DMS79 treated with DMSO at 0.1 percent for 48 hours (cell line): ENCODE results near the gene LRMDA.

Source experiments
- DNase-seq: peaks from one replicate; lab custom pipeline; 2025; lab: John Stamatoyannopoulos, UW

LRMDA gene

GRCh38 chr10:75449382-75450074, 18.1 kb downstream of the LRMDA start:
- no peak for DNase-seq

- no peak for DNase-seq
These were observed 18.6 kb downstream of the LRMDA start for GRCh38 chr10:75450075-75450445.

DNA sequence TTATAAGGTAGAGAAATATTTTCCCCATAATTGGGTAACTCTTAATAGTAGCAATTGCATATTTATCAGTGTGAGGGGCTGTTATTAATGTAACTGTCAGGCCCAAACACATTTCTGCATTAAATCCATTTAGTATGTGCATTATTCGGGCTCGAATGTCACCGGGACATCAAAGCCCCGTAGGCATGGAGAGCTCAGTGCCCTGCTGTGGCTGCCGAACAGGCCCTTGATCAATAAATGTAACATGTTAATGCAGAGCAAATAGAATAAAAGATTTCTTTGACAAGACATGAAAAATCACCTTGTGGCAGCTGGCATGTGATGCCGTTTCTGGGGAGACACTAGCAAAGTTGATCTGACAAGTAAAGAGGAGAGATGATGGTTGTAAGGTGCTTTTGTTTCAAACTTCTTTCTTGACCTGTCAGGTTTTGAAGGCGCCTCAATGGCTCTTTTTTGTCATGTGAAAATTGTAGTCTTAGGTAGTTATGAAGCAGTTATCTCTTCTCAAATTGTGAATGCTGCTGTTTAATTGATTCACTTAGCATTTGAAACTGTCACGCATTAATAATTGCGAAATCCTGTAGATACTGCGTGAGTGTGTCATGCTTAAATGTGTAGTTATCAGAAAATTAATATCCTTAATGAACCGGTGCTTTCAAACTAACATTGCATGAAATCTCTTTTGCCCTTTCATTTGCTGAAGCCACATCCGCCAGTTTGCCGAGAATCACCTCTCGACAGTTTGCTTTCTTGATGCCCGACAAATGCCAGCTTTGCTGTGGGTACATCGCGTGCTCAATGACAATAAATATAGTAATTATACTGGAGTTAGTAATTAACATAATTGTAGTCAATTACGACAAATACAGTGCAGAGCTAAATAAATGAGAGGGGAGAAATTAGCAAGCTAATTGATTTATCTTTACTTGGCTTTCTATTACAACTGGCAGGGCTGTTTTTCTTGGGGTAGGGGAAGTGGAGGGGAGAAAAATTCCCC, 19.5 kb downstream of the LRMDA start:
- DNase-seq, result no peak

GRCh38 chr10:75451831-75452230, 20.4 kb downstream of the LRMDA start:
- DNase-seq, result no peak

GRCh38 chr10:75452997-75453396, 21.6 kb downstream of the LRMDA start:
- DNase-seq, result no peak

GRCh38 chr10:75456122-75456521, 24.7 kb downstream of the LRMDA start:
- DNase-seq, result no peak

DNA sequence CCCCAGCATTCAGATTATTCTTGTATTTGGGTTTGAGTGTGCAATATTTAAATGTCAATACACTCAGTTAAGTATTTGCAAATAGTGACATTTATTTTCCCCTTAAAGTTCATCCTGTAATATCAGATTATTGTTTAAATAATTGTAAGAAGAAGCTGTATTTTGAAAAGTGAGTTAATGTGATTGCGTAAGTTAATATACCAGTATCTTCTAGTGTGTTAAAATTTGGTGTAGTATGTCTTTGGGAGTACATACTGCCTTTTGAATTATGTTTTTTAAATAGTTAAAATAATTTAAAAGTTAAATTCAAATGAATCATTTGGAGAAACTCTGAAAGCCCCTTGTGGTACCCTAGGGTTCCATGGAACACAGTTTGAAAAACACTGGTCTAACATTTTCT, 28.6 kb downstream of the LRMDA start:
- no peak for DNase-seq

DNA sequence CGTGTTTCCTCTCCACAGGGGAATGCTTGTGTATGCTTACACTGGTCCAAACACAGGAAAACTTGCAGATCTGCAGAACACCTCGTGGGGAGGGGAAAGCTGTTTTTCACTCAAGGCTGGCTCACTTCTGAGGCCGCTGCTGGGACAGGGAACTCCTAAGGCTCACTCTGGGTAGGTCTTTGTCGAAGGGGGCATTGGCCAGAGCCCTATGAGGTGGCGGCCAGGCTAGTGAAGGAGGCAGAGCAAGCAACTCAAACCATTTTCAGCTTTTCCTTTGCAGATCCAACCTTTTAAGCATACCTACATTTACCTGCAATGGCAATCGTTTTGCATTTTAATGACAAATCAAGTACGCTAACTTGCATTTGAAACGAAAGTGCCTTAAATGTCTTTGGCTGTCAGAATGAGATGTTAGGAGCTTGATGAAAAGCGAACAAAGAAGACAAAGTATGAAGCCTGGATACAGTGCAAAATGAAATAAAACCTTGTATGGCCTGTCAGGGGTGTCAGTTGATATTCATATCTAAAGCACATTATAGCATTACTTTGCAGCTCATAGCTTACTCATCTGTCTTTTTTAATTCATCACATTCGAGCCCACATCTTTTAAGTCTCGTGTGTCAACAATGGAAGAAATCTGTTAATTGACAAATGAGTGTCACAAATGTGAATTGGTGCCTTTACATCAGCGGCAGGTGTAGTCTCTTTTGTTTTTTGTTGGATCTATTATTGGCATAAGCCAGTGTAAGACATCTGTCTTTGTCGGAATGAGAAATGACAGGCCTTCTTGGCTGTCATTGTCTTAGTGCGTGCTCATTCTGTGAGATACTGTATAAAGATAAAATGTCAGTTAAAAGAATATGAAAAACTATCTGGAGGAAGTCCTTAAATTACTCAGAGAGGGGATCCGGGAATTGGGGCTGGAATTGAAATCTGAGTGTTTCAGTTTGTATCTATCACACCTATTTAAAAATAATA, 30.5 kb downstream of the LRMDA start:
- DNase-seq, result no peak

- no peak for DNase-seq
These were observed 31.4 kb downstream of the LRMDA start for GRCh38 chr10:75462865-75463264.

DNA sequence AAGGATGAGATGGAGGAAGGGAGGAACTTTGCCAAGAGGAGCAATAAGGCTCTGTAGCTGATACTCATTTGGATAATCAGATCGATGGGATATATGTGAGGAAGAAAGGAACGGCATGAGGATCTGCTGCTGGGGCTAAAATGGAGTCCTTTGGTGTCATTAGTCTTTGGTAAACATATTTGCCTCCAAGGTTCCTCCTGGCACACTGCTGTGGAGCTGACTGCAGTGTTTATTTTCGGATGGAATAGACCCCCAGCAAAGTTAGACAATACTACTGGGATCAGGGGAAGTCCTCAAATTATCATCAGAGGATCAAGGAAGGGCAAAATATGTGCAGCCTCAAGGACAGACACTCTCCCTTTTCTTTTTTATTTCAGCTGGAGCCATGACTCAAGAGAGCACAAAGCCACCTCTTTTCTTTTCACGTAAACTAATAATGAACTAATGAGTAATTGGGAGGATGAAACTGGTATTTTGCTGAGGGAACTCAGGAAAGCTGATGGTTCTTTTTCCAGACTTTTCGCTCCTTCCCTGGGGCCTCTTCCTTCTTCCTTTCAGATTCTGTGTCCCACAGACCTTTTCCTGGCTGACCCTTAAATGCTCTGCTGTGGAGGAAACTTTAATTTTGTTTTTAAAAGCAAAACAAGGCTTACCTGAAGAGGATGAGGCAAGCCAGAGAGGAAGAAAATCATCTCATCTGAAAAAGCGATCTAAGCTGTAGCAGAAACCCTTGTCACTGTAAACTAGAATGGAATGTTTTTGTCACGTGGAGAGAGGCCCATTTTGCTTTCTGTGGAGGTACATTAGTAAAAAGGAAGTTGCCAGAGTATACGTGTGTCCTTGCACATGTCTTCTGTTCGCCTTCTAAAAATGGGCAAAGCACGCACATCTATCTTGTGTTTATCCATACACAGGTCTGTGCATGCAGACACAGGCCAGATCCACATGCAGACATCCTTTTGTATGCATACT, 33.3 kb downstream of the LRMDA start:
- no peak for DNase-seq

DNA sequence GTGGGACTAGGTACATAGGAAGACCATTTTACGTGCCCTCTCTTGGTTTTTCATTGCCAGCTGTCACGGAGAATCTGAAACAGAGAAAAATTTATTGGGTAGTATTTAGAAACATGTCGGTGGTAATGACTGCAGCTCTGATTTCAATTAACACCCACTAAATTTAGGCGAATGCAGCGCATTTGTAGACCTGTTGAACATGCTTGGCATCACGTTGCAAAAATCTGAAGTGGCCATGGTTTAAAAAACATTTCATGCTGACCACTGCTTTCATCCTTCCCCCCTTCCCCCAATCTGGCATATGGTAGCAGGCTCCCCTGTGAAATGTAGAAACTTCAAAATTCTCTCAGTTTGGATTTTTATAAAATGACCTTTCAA, 34.0 kb downstream of the LRMDA start:
- DNase-seq, result no peak

DNA sequence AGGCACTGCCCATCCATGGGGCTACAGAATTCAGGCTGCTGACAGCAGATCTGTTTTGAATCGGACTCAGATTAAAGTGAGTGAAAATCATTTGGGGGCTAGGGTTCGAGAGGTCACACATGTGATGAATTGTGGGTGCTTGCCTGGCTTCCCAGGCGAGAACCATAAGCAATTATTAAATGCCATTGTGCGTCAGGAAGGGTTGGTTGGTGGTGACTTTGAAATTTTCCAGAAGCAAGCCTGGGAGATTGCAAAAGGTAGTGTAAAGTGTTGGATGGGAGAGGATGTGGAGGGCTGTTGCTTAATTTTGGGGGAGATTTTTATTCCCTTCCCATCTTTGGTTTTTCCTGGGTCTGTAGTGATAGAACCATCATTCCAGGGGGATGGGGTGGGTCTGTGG, 34.6 kb downstream of the LRMDA start:
- DNase-seq, result no peak

DNA sequence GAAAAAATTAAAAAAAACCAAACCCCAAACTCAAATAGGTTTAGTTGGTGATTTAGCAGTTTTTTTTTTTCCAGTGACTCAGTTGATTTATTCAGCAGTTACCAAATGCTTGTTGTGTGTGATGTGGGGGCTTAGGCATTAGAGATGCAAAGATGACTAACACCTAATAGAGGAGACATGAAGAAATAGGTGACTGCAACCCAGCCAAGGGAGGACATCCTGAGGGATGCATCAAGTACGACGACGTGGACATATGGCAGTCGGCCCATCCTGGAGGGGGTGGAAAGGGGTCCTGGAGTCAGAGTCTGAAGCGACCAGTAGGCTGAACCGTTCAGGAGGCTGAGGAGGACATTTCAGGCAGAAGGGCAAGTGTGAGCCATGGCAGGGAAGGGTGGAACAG, 35.5 kb downstream of the LRMDA start:
- no peak for DNase-seq

DNA sequence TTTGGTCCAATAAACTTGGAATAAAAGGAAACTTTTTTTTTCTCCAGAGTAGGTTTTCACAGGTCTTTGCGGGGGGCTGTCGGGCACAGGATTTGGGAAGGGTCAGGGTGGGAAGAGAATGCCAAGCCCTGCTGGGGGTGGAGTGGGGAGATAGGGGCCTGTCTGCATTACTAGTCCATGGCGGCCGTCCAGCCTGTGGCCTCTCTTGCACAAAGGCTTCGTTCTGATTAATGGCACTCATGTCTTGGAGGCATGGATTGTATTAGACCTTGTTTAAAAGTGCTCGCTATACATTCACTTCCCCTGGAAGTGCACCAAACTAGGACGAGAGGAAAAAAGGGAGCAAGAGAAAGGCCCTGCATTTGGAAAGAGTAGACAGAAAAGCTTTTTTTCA, 37.2 kb downstream of the LRMDA start:
- no peak for DNase-seq

GRCh38 chr10:75469006-75469616, 37.7 kb downstream of the LRMDA start:
- no peak for DNase-seq

DNA sequence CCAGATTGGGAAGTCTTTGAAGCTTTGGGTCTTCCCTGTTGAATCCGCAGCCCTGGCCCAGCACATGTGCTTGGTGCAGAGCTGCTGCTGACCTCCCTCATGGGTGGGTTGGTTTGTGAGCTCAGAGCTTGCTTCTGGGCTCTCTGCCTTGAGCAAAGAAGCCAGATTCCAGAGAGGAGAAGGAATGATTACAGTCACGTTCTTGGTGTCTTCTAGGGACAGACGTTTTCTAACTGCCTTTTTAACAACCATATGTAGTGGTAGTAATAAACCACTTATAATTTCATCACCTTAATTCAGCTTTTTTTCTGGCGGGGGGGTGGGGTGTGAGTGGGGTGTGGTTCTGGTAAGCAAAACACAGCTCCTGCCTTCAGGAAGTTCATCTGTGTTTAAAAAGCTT, 39.5 kb downstream of the LRMDA start:
- DNase-seq, result no peak

GRCh38 chr10:75472685-75473084, 41.3 kb downstream of the LRMDA start:
- DNase-seq, result no peak

- no peak for DNase-seq
These were observed 42.7 kb downstream of the LRMDA start for GRCh38 chr10:75474106-75474505.

GRCh38 chr10:75475460-75476182, 44.2 kb downstream of the LRMDA start:
- DNase-seq, result no peak

DNA sequence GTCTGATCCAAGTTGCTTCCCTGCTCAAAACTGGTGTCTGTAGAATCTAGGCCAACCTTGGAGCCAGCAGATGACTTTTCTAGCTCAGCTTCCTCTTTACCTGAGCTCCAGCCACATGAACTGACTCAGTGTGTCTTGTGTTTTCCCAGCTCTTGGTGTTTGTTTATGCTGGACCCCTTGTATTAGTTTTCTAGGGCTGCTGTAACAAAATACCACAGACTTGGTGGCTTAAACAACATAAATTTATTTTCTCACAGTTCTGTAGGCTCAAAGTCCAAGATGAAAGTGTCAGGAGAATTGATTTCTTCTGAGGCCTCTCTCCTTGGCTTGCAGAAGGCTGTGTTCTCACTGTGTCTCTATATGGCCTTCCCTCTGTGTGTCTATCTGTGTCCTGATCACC, 45.1 kb downstream of the LRMDA start:
- no peak for DNase-seq
